Nephron progenitor cell (in vitro differentiated cells): Measurements from ENCODE around the gene SOS1.
A peak's percentile ranks its signal among the peaks of the same experiment; 100 is the strongest.

Experiments used
- DNase-seq: peaks from one replicate; pipeline ENCODE4 v3.0.0; 2021
- H3K27ac Mint-ChIP-seq: 2 replicates; pipeline ENCODE4 v1.8.0; 2021; ENCODE audit warnings: mild to moderate bottlenecking, moderate library complexity, mixed read lengths
- H3K27me3 Mint-ChIP-seq: 2 replicates; pipeline ENCODE4 v1.8.0; 2021; ENCODE audit warnings: mild to moderate bottlenecking, low read depth, mixed read lengths; ENCODE audit not compliant: poor library complexity
- H3K36me3 Mint-ChIP-seq: 2 replicates; pipeline ENCODE4 v1.8.0; 2021; ENCODE audit warnings: low read depth, mixed read lengths
- H3K4me1 Mint-ChIP-seq: 2 replicates; pipeline ENCODE4 v1.8.0; 2021; ENCODE audit warnings: mixed read lengths
- H3K4me3 Mint-ChIP-seq: 2 replicates; pipeline ENCODE4 v1.8.0; 2021; ENCODE audit warnings: mild to moderate bottlenecking, moderate library complexity, mixed read lengths
- H3K9me3 Mint-ChIP-seq: 2 replicates; pipeline ENCODE4 v1.8.0; 2021; ENCODE audit warnings: mild to moderate bottlenecking, moderate library complexity, mixed read lengths
- TF ChIP-seq, protein P1 (sequence below): fragments of 200-600 bp; sonication (generic); IDR thresholded peaks from 2 replicates; pipeline ENCODE4 v1.5.0; 2021; ENCODE audit warnings: antibody characterized with exemption

SOS1 gene

DNA sequence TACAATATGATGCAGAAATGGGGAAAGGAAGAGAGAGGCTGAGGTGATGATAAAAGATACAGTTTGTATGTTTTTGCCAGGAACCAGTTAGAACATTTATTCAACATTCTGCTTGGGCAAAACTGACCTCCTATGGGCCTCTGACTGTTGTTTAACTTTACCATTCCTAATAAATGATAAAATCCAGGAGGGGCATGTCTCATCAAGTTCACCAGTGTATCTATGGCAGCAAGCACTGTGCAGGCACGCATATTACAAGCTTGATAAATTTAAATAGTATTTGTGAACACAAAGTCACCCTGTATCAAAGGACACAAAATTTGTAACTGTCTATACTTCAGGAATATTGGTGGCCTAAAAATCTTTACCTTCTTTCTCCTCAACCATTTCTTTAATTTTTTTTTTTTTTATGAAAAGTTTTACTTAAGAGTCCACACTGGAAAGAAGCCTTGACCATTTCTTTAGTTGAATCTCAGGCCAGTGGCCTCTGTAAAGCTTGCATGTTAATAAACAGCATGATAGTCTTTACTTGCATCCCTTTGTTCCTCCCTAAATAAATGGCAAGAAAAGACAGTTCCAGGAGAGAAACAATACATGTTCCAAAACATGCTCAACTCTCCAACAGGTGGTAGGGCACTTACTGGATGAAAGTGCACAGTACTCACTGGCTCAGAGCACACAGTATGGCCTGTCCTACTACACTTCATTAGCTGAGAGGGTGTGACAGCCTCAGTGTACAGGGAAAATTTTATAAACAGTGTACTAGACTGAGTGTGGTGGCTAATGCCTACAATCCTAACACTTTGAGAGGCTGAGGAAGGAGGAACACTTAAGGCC, 52.3 kb downstream of the SOS1 start:
- Mint-ChIP-seq H3K4me1 (peaks cover 4% of the 10 kb centered on the region), H3K4me3 (no peak overlapping the region), H3K27me3 (no peaks in the 10 kb centered on the region), H3K36me3 (peaks cover 14% of the 10 kb centered on the region), H3K9me3 (no peaks in the 10 kb centered on the region), H3K27ac (peak overlapping the region; percentile 33)
- no peak for DNase-seq
- TF ChIP-seq, protein P1, sequence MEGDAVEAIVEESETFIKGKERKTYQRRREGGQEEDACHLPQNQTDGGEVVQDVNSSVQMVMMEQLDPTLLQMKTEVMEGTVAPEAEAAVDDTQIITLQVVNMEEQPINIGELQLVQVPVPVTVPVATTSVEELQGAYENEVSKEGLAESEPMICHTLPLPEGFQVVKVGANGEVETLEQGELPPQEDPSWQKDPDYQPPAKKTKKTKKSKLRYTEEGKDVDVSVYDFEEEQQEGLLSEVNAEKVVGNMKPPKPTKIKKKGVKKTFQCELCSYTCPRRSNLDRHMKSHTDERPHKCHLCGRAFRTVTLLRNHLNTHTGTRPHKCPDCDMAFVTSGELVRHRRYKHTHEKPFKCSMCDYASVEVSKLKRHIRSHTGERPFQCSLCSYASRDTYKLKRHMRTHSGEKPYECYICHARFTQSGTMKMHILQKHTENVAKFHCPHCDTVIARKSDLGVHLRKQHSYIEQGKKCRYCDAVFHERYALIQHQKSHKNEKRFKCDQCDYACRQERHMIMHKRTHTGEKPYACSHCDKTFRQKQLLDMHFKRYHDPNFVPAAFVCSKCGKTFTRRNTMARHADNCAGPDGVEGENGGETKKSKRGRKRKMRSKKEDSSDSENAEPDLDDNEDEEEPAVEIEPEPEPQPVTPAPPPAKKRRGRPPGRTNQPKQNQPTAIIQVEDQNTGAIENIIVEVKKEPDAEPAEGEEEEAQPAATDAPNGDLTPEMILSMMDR = no peak

- H3K27ac Mint-ChIP-seq = no peak overlapping the region
- H3K4me1 Mint-ChIP-seq = peaks cover 6% of the 10 kb centered on the region
- no peak for DNase-seq
- no peak overlapping the region for H3K4me3 Mint-ChIP-seq
- TF ChIP-seq, protein P1 = no peak
- H3K36me3 Mint-ChIP-seq = peaks cover 14% of the 10 kb centered on the region
- no peaks in the 10 kb centered on the region for H3K9me3 Mint-ChIP-seq
- no peaks in the 10 kb centered on the region for H3K27me3 Mint-ChIP-seq
Observed at GRCh38 chr2:39065616-39066015, 55.2 kb downstream of the SOS1 start.

DNA sequence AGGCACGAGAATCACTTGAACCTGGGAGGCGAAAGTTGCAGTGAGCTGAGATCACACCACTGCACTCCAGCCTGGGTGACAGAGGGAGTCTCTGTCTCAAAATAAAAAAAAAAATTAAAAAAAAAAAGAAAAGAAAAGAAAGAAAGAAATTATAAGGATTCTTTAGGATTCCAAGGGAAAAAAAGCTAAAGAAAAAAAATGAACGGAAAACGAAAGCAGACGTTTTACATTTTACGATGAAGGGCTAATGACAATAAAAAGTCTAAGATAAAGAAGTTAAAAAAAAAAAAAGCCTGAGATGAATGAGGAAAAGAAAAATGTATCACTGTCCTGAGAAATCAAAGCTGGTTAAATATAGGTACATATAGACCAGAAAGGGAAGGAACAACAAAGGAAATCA, 58.5 kb downstream of the SOS1 start:
- TF ChIP-seq, protein P1 = no peak
- Mint-ChIP-seq H3K9me3 (no peaks in the 10 kb centered on the region), H3K4me1 (peaks cover 14% of the 10 kb centered on the region), H3K27me3 (no peaks in the 10 kb centered on the region), H3K27ac (peak overlapping the region; percentile 74), H3K4me3 (no peak overlapping the region), H3K36me3 (peaks cover 14% of the 10 kb centered on the region)
- no peak for DNase-seq

DNA sequence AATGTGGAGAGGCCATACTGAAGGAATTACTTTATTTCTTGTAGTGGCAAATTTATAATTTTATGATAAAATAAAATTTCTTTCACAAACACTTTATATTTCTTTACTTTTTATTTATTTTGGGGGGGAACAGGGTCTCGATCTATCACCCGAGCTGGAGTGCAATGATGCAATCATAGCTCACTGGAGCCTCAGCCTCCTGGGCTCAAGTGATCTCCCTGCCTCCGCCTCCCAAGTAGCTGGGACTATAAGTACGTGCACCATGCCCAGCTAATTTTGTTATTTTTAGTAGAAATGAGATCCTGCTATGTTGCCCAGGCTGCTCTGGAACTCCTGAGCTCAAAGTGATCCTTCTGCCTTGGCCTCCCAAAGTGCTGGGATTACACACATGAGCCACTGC, 59.6 kb downstream of the SOS1 start:
- Mint-ChIP-seq H3K36me3 (peaks cover 9% of the 10 kb centered on the region), H3K9me3 (no peaks in the 10 kb centered on the region), H3K4me3 (no peak overlapping the region), H3K27ac (peak overlapping the region; percentile 92), H3K27me3 (no peaks in the 10 kb centered on the region), H3K4me1 (peaks cover 14% of the 10 kb centered on the region)
- no peak for DNase-seq
- TF ChIP-seq, protein P1 = no peak

DNA sequence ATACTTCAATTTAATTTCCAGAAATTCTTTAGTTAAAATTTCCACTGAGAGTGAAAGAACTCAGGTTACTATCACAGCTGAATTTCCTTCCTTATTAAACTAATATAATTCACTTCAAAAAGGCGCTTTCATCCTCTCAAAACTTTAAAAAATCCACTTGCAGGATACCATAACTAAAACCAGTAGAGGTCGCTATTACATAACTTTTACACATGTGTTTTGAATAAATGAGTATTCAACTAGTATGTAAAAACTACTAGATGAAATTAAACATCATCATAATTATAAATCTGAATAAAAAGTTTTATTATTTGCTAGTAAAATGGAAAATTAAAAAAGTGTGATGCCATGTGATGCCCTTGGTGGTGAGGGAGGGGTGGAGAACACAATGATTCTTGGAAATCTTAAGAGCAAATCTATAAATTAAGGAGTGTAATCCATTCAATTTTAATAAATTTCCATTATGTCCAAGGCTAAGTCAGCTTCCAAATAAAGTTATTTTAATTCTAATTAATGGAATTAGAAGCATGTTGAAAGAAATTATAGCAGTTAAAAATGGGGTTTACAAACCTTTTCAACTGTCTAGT, 61.4 kb downstream of the SOS1 start:
- Mint-ChIP-seq H3K4me1 (peaks cover 14% of the 10 kb centered on the region), H3K27me3 (no peaks in the 10 kb centered on the region), H3K9me3 (no peaks in the 10 kb centered on the region), H3K4me3 (no peak overlapping the region), H3K36me3 (peaks cover 12% of the 10 kb centered on the region), H3K27ac (peak overlapping the region; percentile 66)
- no peak for DNase-seq
- TF ChIP-seq, protein P1 = peak; percentile 75
